Astrocyte of the cerebellum (primary cell): ENCODE measurements around the gene ZFAND2A.

Experiments
- DNase-seq: peaks from one replicate; pipeline ENCODE4 v3.0.0-alpha.2; 2011; ENCODE audit warnings: low read depth
- H3K4me3 ChIP-seq: 2 replicates; pipeline ENCODE4 v1.5.1; 2011; ENCODE audit warnings: mild to moderate bottlenecking, low read depth, low read length, moderate library complexity
- in situ Hi-C: cut with HindIII; loops from 2 replicates; pipeline ENCODE4 v1.10.0; 2017; ENCODE audit warnings: low sequenced_read_pairs
- TF ChIP-seq, protein P1 (sequence below): IDR thresholded peaks from 2 replicates; pipeline ENCODE4 v1.5.1; 2012; ENCODE audit warnings: low read length, low read depth, moderate library complexity, mild to moderate bottlenecking; ENCODE audit errors: missing control alignments

Gene ZFAND2A

DNA sequence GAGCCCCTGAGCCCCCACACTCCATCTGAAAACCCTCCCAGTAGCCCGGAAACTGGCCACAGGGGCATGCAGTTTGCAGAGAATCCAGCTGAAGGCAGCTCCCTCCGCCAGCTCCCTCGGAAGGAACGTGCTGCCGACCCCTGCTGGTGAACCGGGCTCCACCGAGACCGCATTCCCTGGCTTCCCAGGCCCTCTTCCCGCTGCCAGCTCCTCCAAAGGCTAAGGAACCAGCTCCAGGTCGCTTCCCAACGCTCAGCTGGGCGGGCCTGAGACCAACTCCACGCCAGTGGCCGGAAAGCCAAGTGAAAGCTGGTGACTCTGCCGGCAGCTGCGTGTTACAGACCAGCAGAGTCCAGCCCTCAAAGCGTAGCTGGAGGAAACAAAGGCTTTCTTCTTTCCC is 36.3 kb downstream of the ZFAND2A start:
- TF ChIP-seq, protein P1, sequence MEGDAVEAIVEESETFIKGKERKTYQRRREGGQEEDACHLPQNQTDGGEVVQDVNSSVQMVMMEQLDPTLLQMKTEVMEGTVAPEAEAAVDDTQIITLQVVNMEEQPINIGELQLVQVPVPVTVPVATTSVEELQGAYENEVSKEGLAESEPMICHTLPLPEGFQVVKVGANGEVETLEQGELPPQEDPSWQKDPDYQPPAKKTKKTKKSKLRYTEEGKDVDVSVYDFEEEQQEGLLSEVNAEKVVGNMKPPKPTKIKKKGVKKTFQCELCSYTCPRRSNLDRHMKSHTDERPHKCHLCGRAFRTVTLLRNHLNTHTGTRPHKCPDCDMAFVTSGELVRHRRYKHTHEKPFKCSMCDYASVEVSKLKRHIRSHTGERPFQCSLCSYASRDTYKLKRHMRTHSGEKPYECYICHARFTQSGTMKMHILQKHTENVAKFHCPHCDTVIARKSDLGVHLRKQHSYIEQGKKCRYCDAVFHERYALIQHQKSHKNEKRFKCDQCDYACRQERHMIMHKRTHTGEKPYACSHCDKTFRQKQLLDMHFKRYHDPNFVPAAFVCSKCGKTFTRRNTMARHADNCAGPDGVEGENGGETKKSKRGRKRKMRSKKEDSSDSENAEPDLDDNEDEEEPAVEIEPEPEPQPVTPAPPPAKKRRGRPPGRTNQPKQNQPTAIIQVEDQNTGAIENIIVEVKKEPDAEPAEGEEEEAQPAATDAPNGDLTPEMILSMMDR = peak; percentile 74
- H3K4me3 ChIP-seq = peak overlapping the region; percentile 9
- in situ Hi-C loops = no loop called here
- DNase-seq = peak; percentile 66

DNA sequence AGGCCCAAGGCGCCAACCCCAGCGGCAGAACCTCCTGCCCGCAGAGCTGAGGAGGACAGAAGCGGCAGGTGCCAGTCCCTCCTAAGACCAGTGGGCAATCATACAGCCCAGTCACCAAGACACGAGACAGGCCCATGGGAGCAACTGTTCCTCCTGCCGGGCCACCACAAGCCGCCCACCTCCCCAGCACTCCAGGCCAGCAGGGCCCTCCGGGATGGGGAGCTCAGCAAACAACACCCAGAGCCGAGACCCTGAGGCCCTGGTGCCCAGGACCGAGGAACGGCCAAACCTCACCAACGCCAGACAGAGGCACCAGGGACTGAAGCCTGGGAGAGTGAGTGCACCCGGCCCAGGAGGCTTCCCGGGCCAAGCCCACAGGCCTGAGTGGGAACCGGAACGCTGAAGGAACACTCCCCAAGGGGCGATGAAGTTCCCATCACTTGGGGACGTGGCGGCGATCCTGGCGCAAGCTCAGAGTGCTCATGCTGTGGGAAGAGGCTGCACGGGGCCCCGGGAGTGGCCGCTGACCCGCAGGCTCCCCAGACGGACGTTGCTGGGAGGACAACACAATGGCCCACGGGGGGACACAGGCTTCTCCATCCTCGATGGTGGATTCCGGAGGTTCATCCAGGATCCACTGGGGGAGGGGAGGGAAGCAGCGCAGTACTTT is 37.0 kb downstream of the ZFAND2A start:
- H3K4me3 ChIP-seq = no peak overlapping the region
- DNase-seq = no peak
- in situ Hi-C loops = no loop called here
- TF ChIP-seq, protein P1 = no peak

DNA sequence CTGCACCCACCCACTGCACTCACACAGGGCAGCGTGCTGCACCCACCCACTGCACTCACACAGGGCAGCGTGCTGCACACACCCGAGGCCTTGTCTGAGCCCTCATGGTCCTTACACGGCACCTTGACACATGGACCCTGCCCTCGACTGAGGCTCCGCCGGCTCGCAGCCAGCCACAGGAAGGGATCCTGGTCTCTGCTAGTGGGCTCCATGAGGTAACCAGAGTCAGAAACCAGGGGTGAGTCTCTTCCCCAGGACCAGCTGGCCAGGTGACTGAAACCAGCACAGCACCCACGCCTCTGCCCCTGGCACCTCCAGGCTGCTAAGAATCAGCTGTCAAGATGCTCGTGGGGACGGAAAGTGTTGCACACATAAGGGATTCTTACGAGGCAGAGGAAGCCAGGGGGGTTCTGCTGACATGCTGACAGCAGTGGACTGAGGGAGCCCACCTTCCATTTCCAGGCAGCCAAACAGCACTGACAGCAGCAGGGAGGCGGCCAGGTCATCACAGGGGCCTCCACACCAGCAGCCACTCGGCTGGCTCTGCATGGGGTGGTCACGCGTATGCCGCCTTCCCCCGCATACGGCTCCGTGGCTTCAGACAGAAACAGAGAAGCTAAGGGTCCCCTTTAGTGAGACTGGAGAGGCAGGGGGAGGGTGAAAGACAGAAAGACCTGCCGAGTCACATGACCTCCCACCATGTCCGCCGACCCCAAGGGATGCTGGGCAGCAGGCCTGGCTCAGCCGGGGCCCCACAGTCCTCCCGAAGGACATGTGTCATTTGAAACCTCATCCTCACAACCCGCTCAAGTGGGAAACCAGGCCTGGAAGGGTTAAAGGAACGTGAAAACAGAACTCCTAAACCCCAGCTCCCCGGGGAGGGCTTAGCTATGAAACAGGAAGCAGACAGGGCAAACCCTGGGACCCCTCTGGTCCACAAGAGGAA is 37.8 kb downstream of the ZFAND2A start:
- in situ Hi-C loops = no loop called here
- no peak for DNase-seq
- no peak overlapping the region for H3K4me3 ChIP-seq
- TF ChIP-seq, protein P1 = no peak

DNA sequence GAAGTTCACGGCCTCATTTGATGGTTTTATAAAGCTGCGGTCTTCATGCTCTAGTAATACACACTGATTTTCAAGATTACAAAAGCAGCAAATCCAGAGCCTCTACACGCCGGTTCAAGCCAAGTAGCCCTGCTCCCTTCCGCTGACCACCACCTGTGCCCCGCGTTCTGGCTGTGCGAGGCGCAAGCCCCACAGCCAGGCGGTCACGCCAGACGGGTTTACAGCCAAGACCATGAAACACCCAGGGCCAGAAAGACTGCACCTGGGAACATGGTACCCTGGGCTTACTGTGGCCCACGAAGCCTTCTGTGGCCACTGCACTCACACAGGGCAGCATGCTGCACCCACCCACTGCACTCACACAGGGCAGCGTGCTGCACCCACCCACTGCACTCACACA is 38.5 kb downstream of the ZFAND2A start:
- no peak overlapping the region for H3K4me3 ChIP-seq
- in situ Hi-C loops = no loop called here
- TF ChIP-seq, protein P1 = no peak
- DNase-seq = no peak

DNA sequence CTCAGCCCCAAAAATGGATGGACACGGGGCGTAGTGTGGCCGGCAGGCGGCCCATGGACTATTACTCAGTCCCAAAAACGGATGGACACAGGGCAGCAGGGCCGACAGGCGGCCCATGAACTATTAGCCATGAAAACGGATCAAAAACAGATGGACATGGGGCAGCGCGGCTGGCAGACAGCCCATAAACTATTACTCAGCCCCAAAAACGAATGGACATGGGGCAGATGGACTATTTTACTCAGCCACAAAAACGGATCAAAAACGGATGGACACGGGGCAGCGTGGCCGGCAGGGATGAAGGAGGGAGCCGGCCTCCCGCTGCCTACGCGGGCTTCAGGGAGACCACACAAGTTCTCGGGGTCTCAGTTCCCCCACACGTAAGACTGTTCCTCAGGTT is 39.2 kb downstream of the ZFAND2A start:
- in situ Hi-C loops = no loop called here
- H3K4me3 ChIP-seq = no peak overlapping the region
- no peak for DNase-seq
- TF ChIP-seq, protein P1 = no peak

DNA sequence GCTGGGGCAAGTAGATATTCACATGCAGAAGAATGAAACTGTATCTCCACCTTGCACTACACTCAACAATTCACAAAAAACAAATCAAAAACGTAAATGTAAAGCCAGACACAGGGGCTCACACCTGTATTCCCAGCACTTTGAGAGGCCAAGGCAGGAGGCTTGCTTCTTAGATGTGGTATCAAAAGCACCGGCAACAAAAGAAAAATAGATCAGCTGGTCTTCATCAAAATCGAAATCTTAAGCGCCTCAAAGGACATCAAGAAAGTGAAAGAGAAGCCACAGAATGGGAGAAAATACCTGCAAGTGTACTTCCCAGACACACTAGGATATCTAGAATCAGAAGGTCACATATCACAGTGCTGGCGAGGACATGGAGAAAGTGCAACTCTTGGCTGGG is 40.8 kb downstream of the ZFAND2A start:
- TF ChIP-seq, protein P1 = no peak

More for the DNA sequence above, 40.8 kb downstream of the ZFAND2A start:
- in situ Hi-C loops = no loop called here
- DNase-seq = no peak
- H3K4me3 ChIP-seq = no peak overlapping the region
